AG04449 (cell line): Measurements from ENCODE around the gene KIDINS220.
A peak's percentile ranks its signal among the peaks of the same experiment; 100 is the strongest.

Source experiments
- CTCF ChIA-PET: fragments of 350-600 bp; formaldehyde crosslinking; extraction: SDS; loops from one replicate; lab custom pipeline; 2021; ENCODE audit warnings: antibody characterized with exemption; lab: Yijun Ruan, JAX
- POLR2A ChIA-PET: fragments of 400-600, 350-600 bp; formaldehyde crosslinking; extraction: SDS; loops from one replicate; lab custom pipeline; 2020; ENCODE audit warnings: antibody characterized with exemption, inconsistent platforms; lab: Yijun Ruan, JAX
- DNase-seq: peaks from one replicate; pipeline ENCODE4 v3.0.0-alpha.2; 2010; ENCODE audit warnings: low read depth, low spot score
- H3K4me3 ChIP-seq: 2 replicates; pipeline ENCODE4 v1.5.1; 2011; ENCODE audit warnings: low read depth, mild to moderate bottlenecking, control low read depth, low read length
- TF ChIP-seq, protein P1 (sequence below): IDR thresholded peaks from one replicate; pipeline ENCODE4 v1.5.1; 2011; ENCODE audit warnings: mild to moderate bottlenecking, moderate library complexity, low read length, control low read depth, inconsistent platforms; ENCODE audit not compliant: insufficient read depth; ENCODE audit errors: missing control alignments

Gene KIDINS220

GRCh38 chr2:8679567-8679826 is 157.9 kb downstream of the KIDINS220 start:
- peak overlapping the region; percentile 71 for H3K4me3 ChIP-seq
- no peak for DNase-seq
- TF ChIP-seq, protein P1, sequence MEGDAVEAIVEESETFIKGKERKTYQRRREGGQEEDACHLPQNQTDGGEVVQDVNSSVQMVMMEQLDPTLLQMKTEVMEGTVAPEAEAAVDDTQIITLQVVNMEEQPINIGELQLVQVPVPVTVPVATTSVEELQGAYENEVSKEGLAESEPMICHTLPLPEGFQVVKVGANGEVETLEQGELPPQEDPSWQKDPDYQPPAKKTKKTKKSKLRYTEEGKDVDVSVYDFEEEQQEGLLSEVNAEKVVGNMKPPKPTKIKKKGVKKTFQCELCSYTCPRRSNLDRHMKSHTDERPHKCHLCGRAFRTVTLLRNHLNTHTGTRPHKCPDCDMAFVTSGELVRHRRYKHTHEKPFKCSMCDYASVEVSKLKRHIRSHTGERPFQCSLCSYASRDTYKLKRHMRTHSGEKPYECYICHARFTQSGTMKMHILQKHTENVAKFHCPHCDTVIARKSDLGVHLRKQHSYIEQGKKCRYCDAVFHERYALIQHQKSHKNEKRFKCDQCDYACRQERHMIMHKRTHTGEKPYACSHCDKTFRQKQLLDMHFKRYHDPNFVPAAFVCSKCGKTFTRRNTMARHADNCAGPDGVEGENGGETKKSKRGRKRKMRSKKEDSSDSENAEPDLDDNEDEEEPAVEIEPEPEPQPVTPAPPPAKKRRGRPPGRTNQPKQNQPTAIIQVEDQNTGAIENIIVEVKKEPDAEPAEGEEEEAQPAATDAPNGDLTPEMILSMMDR: no peak
- CTCF ChIA-PET: interaction anchor here (1.4 to 2.2 kb wide), 2 partner anchors 23 to 1252 kb away, joined by 3 to 7 read pairs; no protein-coding TSS in a partner anchor
- POLR2A ChIA-PET: interaction anchor here (0.9 to 4.0 kb wide), 4 partner anchors 17 to 135 kb away, joined by 4 to 45 read pairs (median 6); no protein-coding TSS in a partner anchor
